GM12891 (cell line): ENCODE data around the gene PPFIA2.

Experiments used
- PAX5 ChIP-seq: IDR thresholded peaks from 2 replicates; pipeline ENCODE4 v1.6.1; 2011; ENCODE audit warnings: low read length, moderate library complexity, mild to moderate bottlenecking; ENCODE audit not compliant: insufficient read depth, severe bottlenecking
- POLR2A ChIP-seq: IDR thresholded peaks from 2 replicates; pipeline ENCODE4 v1.6.1; 2011; ENCODE audit warnings: low read depth, low read length, control low read depth
- POLR2AphosphoS5 ChIP-seq: IDR thresholded peaks from 2 replicates; pipeline ENCODE4 v1.6.1; 2011; ENCODE audit warnings: low read depth, low read length, control low read depth
- POU2F2 ChIP-seq: IDR thresholded peaks from 2 replicates; pipeline ENCODE4 v1.6.1; 2011; ENCODE audit warnings: low read depth, mild to moderate bottlenecking, control low read depth, low read length, moderate library complexity
- SPI1 ChIP-seq: IDR thresholded peaks from 2 replicates; pipeline ENCODE4 v1.6.1; 2011; ENCODE audit warnings: low read depth, low read length, control low read depth
- TAF1 ChIP-seq: IDR thresholded peaks from 2 replicates; pipeline ENCODE4 v1.6.1; 2011; ENCODE audit warnings: low read depth, low read length, control low read depth

DNA sequence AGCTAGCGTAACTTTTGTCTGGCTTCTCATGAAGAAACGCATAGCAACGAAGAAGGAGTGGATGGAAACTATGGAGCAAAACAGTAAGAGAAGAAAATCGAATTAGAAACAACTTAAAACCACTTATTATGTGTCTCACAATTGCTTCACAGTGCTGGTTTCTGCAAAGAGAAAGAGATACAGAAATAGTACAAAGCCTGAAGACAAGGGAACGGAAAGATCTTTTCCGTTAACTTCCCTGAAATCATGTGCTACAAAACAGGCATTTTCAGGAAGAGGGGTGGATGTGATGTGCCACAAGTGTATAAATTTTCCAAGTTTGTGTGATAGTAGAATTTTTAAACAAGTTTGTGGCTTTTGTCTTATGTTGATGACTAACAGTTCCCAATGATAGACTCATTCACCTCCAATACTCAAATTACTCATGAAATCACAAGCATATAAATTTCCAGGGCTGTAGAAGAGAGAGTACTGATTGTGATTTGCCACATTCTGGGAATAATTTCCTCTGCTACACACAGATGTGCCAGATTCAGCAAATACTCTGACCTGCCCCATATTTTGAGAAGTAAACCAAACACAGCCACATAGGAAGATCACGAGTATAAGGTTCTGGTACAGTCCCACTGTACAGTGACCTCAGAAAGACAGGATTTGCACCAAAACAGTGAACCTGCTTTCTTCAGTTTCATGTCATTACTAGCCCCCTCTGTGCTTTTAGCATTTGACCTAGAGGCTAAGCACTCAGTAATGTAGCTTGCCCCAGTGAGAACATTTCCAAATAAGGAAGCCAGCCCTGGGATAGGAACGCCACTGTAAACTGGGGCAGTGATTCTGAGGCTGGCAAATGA lies 41.4 kb upstream of the PPFIA2 start:
- TF ChIP-seq POLR2A (no peak), POLR2AphosphoS5 (no peak), SPI1 (no peak), TAF1 (no peak), POU2F2 (no peak), PAX5 (no peak)
